ENCODE measurements around the gene CISH.

The CISH gene

GRCh38 chr3:50635066-50635465, 23.5 kb upstream of the CISH start:
- no peak for DNase-seq

GRCh38 chr3:50633230-50633790, 21.7 kb upstream of the CISH start:
- DNase-seq = no peak

- no peak for DNase-seq
Measured at GRCh38 chr3:50632450-50632849, 20.9 kb upstream of the CISH start.

GRCh38 chr3:50630877-50631276, 19.3 kb upstream of the CISH start:
- peak; percentile 58 for DNase-seq

GRCh38 chr3:50630394-50630793, 18.8 kb upstream of the CISH start:
- DNase-seq = no peak

- DNase-seq = no peak
Measured at GRCh38 chr3:50628601-50629000, 17.0 kb upstream of the CISH start.

GRCh38 chr3:50627407-50628051, 16.0 kb upstream of the CISH start:
- DNase-seq = no peak

GRCh38 chr3:50626401-50626800, 14.8 kb upstream of the CISH start:
- DNase-seq = no peak

- DNase-seq = no peak
Measured at GRCh38 chr3:50625231-50626182, 13.9 kb upstream of the CISH start.

- no peak for DNase-seq
Measured at GRCh38 chr3:50624634-50625033, 13.1 kb upstream of the CISH start.

GRCh38 chr3:50623840-50624474, 12.4 kb upstream of the CISH start:
- no peak for DNase-seq

- no peak for DNase-seq
Measured at GRCh38 chr3:50622881-50623280, 11.3 kb upstream of the CISH start.

- DNase-seq = no peak
Measured at GRCh38 chr3:50620820-50621219, 9.2 kb upstream of the CISH start.

- DNase-seq = no peak
Measured at GRCh38 chr3:50620420-50620819, 8.8 kb upstream of the CISH start.

GRCh38 chr3:50617911-50618481, 6.4 kb upstream of the CISH start:
- DNase-seq = no peak

- no peak for DNase-seq
Measured at GRCh38 chr3:50617096-50617791, 5.7 kb upstream of the CISH start, which contains the start of gene MAPKAPK3. Gene MAPKAPK3, plus strand, starts transcription at chr3:50617151. Its CDS starts 415 bp downstream, at chr3:50617566.

- DNase-seq = peak; percentile 64
Measured at GRCh38 chr3:50616770-50617095, 5.2 kb upstream of the CISH start.

GRCh38 chr3:50616003-50616769, 4.6 kb upstream of the CISH start:
- DNase-seq = peak; percentile 58

GRCh38 chr3:50615190-50615589, 3.6 kb upstream of the CISH start:
- no peak for DNase-seq

GRCh38 chr3:50612970-50613846, 1.6 kb upstream of the CISH start:
- DNase-seq = no peak

Measured in NCI-H1105 (cell line).